Activated naive CD4-positive, alpha-beta T cell treated with anti-CD3 and anti-CD28 coated beads, Interleukin-2, amount 50 U/mL, for 72 hours (primary cell): ENCODE results near the gene PTRH1. TPM values are rescaled to one million over a fixed set of nuclear protein-coding genes. Genes with fewer than 3 reads are reported as not detected.

Source experiments
- ATAC-seq, 2 donors: fragments of 150-1000 bp; cut with Tn5 transposase; 2 replicates each; pipeline ENCODE4 v1.10.0; 2021; ENCODE audit warnings: mild to moderate bottlenecking in 2 of 2, moderate library complexity in 2 of 2
- DNase-seq, 2 donors: peaks; one replicate each; pipeline ENCODE4 v3.0.0; 2021 to 2022; ENCODE audit warnings: low spot score in 2 of 2
- H3K27ac Mint-ChIP-seq, 2 donors: one replicate each; pipeline ENCODE4 v1.8.0; 2022; ENCODE audit warnings: mild to moderate bottlenecking in 2 of 2, mixed read lengths in 2 of 2
- H3K36me3 Mint-ChIP-seq, 2 donors: one replicate each; pipeline ENCODE4 v1.8.0; 2022; ENCODE audit warnings: mixed read lengths in 2 of 2
- H3K9me3 Mint-ChIP-seq, 2 donors: one replicate each; pipeline ENCODE4 v1.8.0; 2022; ENCODE audit warnings: mixed read lengths in 2 of 2
- total RNA-seq, 2 donors: library from RNA; stranded (reverse); gene quantifications; one replicate each; pipeline ENCODE4 v1.2.3, GENCODE V29; 2022

PTRH1 gene
- total RNA-seq, 2 donors from 2014 or later = 9.5 to 12.6 TPM

DNA sequence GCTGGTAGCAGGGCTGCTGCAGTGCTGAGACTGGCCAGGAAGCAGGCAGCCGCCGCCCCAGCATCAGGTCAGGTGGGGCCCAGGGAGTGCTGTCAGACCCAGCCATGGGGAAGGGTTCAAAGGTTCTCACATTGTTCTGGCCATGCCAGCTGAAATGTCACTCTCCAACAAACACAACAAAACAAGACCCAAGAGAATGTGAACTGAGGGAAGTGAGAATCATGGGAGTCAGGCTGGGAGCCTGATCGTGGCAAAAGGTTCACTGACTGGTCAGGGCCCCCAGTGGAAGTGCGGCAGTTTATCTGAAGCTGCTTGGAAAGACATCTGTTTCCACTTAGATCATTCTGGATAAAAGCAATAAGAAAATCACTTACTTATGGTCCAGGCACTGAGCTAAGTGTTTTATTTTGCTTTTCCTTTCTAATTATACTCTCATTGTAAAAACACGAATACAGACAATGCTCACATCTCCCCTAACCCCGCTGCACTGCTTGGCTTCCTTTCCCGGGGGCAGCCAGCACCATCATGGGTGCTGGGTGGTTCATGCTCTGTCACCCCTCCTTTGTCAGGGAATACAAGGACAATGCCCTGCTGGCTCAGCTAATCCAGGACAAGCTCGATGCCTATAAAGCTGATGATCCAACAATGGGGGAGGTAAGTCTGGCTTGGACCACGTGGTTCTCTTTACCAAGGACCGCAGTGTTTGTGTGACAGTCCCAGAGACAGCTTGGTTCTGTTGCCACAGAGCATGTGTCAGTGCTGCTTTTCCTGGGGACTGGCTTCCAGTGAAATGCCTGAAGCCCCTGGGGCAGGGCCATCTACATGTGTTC, 50.6 kb downstream of the PTRH1 start:
- no peaks in the 10 kb centered on the region for H3K36me3 Mint-ChIP-seq
- no peak overlapping the region for H3K27ac Mint-ChIP-seq
- no peaks in the 10 kb centered on the region for H3K9me3 Mint-ChIP-seq
- DNase-seq = no peak
- no peak for ATAC-seq

DNA sequence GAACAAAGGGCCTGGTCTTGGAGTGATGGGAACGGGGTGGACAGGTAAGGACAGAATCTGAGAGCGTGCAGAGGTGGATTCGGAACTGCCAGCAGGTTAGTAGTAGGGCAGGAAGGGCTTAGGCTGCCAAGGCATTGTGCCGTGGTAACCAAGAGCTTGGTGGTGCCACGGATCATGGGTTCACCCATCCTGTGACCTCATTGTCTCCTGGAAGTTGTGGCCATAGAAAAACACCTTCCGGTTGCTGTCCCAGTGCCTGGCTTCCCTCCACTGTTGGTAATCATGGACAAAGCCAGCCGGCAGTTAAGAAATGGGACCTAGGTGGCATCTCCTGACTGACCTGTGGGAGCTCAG, 51.2 kb downstream of the PTRH1 start:
- Mint-ChIP-seq H3K9me3 (no peaks in the 10 kb centered on the region), H3K36me3 (no peaks in the 10 kb centered on the region), H3K27ac (peak overlapping the region in 1 of 2 donors; percentile 85)
- DNase-seq (no peak), ATAC-seq (no peak)

Other genes with a start within 250 kb of the PTRH1 start
- gene STXBP1, start 103.4 kb downstream of the PTRH1 start, total RNA-seq = 10 to 100 TPM; 11.4 to 28.0 TPM
- not detected for gene CFAP157, start 8.7 kb downstream of the PTRH1 start, total RNA-seq
- gene TTC16, start 416 bp upstream of the PTRH1 start, total RNA-seq = under 1 TPM; 0.62 to 0.73 TPM
- 10 to 100 TPM; 10.9 to 17.1 TPM for gene TOR2A, start 19.6 kb upstream of the PTRH1 start, total RNA-seq
- 10 to 100 TPM; 39.3 to 39.5 TPM for gene SH2D3C, start 63.0 kb upstream of the PTRH1 start, total RNA-seq
- 10 to 100 TPM; 74.8 to 89.3 TPM for gene CDK9, start 70.4 kb upstream of the PTRH1 start, total RNA-seq
- 10 to 100 TPM; 64.8 to 73.8 TPM for gene FPGS, start 87.2 kb upstream of the PTRH1 start, total RNA-seq
- 10 to 100 TPM; 12.9 to 24.1 TPM for gene ENG, start 139.0 kb upstream of the PTRH1 start, total RNA-seq
- gene AK1, start 162.0 kb upstream of the PTRH1 start, total RNA-seq = 10 to 100 TPM; 19.0 to 31.3 TPM
- gene ST6GALNAC6, start 183.9 kb upstream of the PTRH1 start, total RNA-seq = 10 to 100 TPM; 55.2 to 56.1 TPM
- 10 to 100 TPM; 24.5 to 43.2 TPM for gene ST6GALNAC4, start 201.4 kb upstream of the PTRH1 start, total RNA-seq
- 1 to 10 TPM; 4.0 to 6.8 TPM for gene PIP5KL1, start 215.1 kb upstream of the PTRH1 start, total RNA-seq
- gene DPM2, start 222.2 kb upstream of the PTRH1 start, total RNA-seq = 10 to 100 TPM; 26.0 to 49.8 TPM